ENCODE measurements around the gene SPRTN.

- TF ChIP-seq POLR2A (IDR thresholded peaks at IDR 0.05) (no peak), POLR2AphosphoS5 (IDR thresholded peaks at IDR 0.05) (no peak)
Measured at GRCh38 chr1:231384696-231385415, 46.8 kb downstream of the SPRTN start.

Measured in stomach (tissue), 4 donors.